ENCODE data around the gene PTGFRN.

The PTGFRN gene

GRCh38 chr1:117038236-117038635, 128.5 kb downstream of the PTGFRN start:
- no peak for DNase-seq

All from suppressor macrophage treated with lipopolysaccharide for 4 hours (primary cell).